Frontal cortex (tissue), 4 donors: ENCODE measurements around the gene CDCP2. TPM values are rescaled to one million over a fixed set of nuclear protein-coding genes. Genes with fewer than 3 reads are reported as not detected.

Experiments
- DNase-seq, 2 donors: peaks; one replicate each; pipeline ENCODE4 v3.0.0; 2012; ENCODE audit warnings: low spot score in 2 of 2
- FAIRE-seq: peaks from 2 replicates; lab custom pipeline; 2012; peaks lifted over from hg19 to GRCh38; lab: Jason Lieb, UNC
- total RNA-seq: library from RNA; depleted of rRNA; stranded (reverse); fragments of >200 nt; gene quantifications from one replicate; pipeline ENCODE4 v1.2.3, GENCODE V29; 2014
- donor health status: control.
- donor health status: control.
- donor health status: control.

CDCP2 gene
- total RNA-seq, 1 donor from 2014 or later, result not detected

GRCh38 chr1:54139711-54140110 lies 13.1 kb downstream of the CDCP2 start:
- no peak for DNase-seq
- no peak for FAIRE-seq

GRCh38 chr1:54138994-54139393 lies 13.8 kb downstream of the CDCP2 start:
- DNase-seq, result no peak
- no peak for FAIRE-seq

GRCh38 chr1:54137534-54138061 lies 15.2 kb downstream of the CDCP2 start:
- no peak for FAIRE-seq
- no peak for DNase-seq

GRCh38 chr1:54136963-54137533 lies 15.8 kb downstream of the CDCP2 start:
- DNase-seq (no peak), FAIRE-seq (no peak)

GRCh38 chr1:54136269-54136896 lies 16.4 kb downstream of the CDCP2 start:
- DNase-seq (no peak), FAIRE-seq (no peak)

- FAIRE-seq (no peak), DNase-seq (no peak)
These were observed 17.2 kb downstream of the CDCP2 start for GRCh38 chr1:54135436-54136120.

GRCh38 chr1:54134295-54134694 lies 18.5 kb downstream of the CDCP2 start:
- DNase-seq (no peak), FAIRE-seq (no peak)

GRCh38 chr1:54132495-54132894 lies 20.3 kb downstream of the CDCP2 start:
- FAIRE-seq (no peak), DNase-seq (no peak)

- no peak for FAIRE-seq
- no peak for DNase-seq
These were observed 21.4 kb downstream of the CDCP2 start for GRCh38 chr1:54131419-54131818.

- DNase-seq (no peak), FAIRE-seq (no peak)
These were observed 22.9 kb downstream of the CDCP2 start for GRCh38 chr1:54129858-54130257.

- FAIRE-seq, result no peak
- no peak for DNase-seq
These were observed 25.1 kb downstream of the CDCP2 start for GRCh38 chr1:54127594-54128300.

- no peak for DNase-seq
- no peak for FAIRE-seq
These were observed 26.5 kb downstream of the CDCP2 start for GRCh38 chr1:54126271-54126815.

- no peak for DNase-seq
- FAIRE-seq, result no peak
These were observed 27.3 kb downstream of the CDCP2 start for GRCh38 chr1:54125386-54126070.

GRCh38 chr1:54124906-54125305 lies 27.9 kb downstream of the CDCP2 start:
- FAIRE-seq (no peak), DNase-seq (no peak)

- DNase-seq, result no peak
- FAIRE-seq, result no peak
These were observed 28.3 kb downstream of the CDCP2 start for GRCh38 chr1:54124472-54124871.

- DNase-seq, result no peak
These were observed 29.8 kb downstream of the CDCP2 start for GRCh38 chr1:54122992-54123391.

GRCh38 chr1:54122135-54122751 lies 30.6 kb downstream of the CDCP2 start:
- FAIRE-seq (no peak), DNase-seq (peak in 1 of 2 donors; percentile 37)

More at GRCh38 chr1:54122992-54123391, 29.8 kb downstream of the CDCP2 start:
- no peak for FAIRE-seq

GRCh38 chr1:54121482-54122134 lies 31.2 kb downstream of the CDCP2 start:
- DNase-seq (peak; percentile 56 to 87), FAIRE-seq (no peak)
